OCI-LY1 (cell line): ENCODE measurements around the gene COL15A1.

Experiments
- H2AFZ ChIP-seq: fragments of 200-600 bp; sonication (generic), shearing (Covaris generic); 2 replicates; pipeline ENCODE4 v1.6.0; 2014; ENCODE audit warnings: antibody characterized with exemption, mild to moderate bottlenecking, low read length
- H3F3A ChIP-seq: fragments of 200-600 bp; sonication (generic), shearing (Covaris generic); 2 replicates; pipeline ENCODE4 v1.6.0; 2014; ENCODE audit warnings: mild to moderate bottlenecking, antibody characterized with exemption, low read length, moderate library complexity; ENCODE audit not compliant: insufficient read depth
- H3K27ac ChIP-seq: fragments of 200-600 bp; sonication (generic); 2 replicates; pipeline ENCODE4 v1.5.1; 2014; ENCODE audit warnings: low read length, mixed run types, mild to moderate bottlenecking, low read depth; ENCODE audit not compliant: poor library complexity, severe bottlenecking
- H3K27me3 ChIP-seq: fragments of 200-600 bp; sonication (generic); 2 replicates; pipeline ENCODE4 v1.6.0; 2014; ENCODE audit warnings: antibody characterized with exemption, mild to moderate bottlenecking, low read length, moderate library complexity; ENCODE audit not compliant: insufficient read depth
- H3K36me3 ChIP-seq: fragments of 200-600 bp; sonication (generic); 2 replicates; pipeline ENCODE4 v1.6.1; 2014; ENCODE audit warnings: mild to moderate bottlenecking, antibody characterized with exemption, low read length, moderate library complexity, mixed read lengths; ENCODE audit not compliant: insufficient read depth
- H3K4me1 ChIP-seq: fragments of 200-600 bp; sonication (generic); 2 replicates; pipeline ENCODE4 v1.5.1; 2014; ENCODE audit warnings: mild to moderate bottlenecking, low read length, moderate library complexity; ENCODE audit not compliant: insufficient read depth, severe bottlenecking
- H3K4me2 ChIP-seq: fragments of 200-600 bp; sonication (generic), shearing (Covaris generic); 2 replicates; pipeline ENCODE4 v1.6.1; 2014; ENCODE audit warnings: low read length
- H3K4me3 ChIP-seq: fragments of 200-600 bp; sonication (generic); 2 replicates; pipeline ENCODE4 v1.5.1; 2014; ENCODE audit warnings: low read length, low read depth, mild to moderate bottlenecking, mixed read lengths; ENCODE audit not compliant: poor library complexity, severe bottlenecking
- H3K79me2 ChIP-seq: fragments of 200-600 bp; shearing (Covaris generic); 2 replicates; pipeline ENCODE4 v1.6.1; 2016; ENCODE audit warnings: mixed run types, low read length, mixed read lengths; ENCODE audit not compliant: insufficient read depth
- H3K9ac ChIP-seq: fragments of 200-600 bp; sonication (generic), shearing (Covaris generic); 2 replicates; pipeline ENCODE4 v1.6.1; 2014; ENCODE audit warnings: mild to moderate bottlenecking, low read length, mixed read lengths
- H3K9me2 ChIP-seq: fragments of 200-600 bp; sonication (generic), shearing (Covaris generic); 2 replicates; pipeline ENCODE4 v1.6.1; 2014; ENCODE audit warnings: low read depth, mild to moderate bottlenecking, low read length, mixed read lengths
- H3K9me3 ChIP-seq: fragments of 200-600 bp; shearing (Covaris generic); 2 replicates; pipeline ENCODE4 v1.6.1; 2014; ENCODE audit warnings: low read length, mixed read lengths
- H4K20me1 ChIP-seq: fragments of 200-600 bp; sonication (generic), shearing (Covaris generic); 2 replicates; pipeline ENCODE4 v1.6.0; 2016; ENCODE audit warnings: mild to moderate bottlenecking, low read length; ENCODE audit not compliant: insufficient read depth
- EZH2 ChIP-seq: fragments of 200-600 bp; sonication (generic), shearing (Covaris generic); IDR thresholded peaks from 2 replicates; pipeline ENCODE4 v1.8.0; 2017; ENCODE audit warnings: borderline replicate concordance, mixed run types, mild to moderate bottlenecking, antibody characterized with exemption, low read length, moderate library complexity, mixed read lengths
- TF ChIP-seq, protein P1 (sequence below): fragments of 200-600 bp; sonication (generic), shearing (Covaris generic); IDR thresholded peaks from 2 replicates; pipeline ENCODE4 v1.5.1; 2017; ENCODE audit warnings: mild to moderate bottlenecking, antibody characterized with exemption, low read length, moderate library complexity, mixed read lengths

The COL15A1 gene

DNA sequence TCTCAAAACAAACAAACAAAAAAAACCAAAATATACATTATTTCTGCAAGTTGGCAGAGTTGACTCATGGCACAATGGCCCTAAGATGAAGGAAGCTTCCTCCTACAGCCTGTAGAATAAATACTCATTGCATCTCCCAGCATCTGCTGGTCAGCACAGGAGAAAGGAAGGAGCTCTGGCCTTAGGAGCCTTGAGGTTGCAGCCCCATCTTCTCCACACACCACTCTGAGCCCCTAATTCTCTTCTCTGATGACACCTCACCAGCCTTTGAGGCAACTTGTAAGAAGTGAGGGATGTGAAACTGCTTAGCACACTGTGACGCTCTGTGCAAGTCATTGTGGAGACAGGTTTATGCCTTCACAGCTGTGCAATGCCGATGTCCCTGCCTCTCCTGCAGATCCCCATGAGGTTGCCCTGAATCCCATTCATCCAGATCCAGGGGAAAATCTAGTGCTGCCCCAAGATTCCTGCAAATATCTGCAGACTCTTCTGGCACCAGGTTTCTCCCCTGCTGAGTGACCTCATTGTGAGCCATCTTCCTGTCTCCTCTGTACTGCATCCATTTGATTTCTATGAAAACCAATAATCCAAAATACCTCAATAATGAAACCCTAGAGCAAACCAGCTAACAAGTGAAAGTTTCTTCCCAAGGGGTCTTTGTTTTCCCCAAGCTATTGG, 95.9 kb downstream of the COL15A1 start:
- Histone ChIP-seq H3K27ac (no peak overlapping the region), H3K9me3 (no peaks in the 10 kb centered on the region), H3K4me3 (no peak overlapping the region), H3K4me1 (no peaks in the 10 kb centered on the region), H3K36me3 (no peaks in the 10 kb centered on the region), H3K4me2 (no peak overlapping the region), H4K20me1 (no peaks in the 10 kb centered on the region), H3F3A (no peaks in the 10 kb centered on the region), H3K79me2 (no peaks in the 10 kb centered on the region), H3K9me2 (no peaks in the 10 kb centered on the region), H3K9ac (no peak overlapping the region), H2AFZ (no peak overlapping the region), H3K27me3 (peaks cover 3% of the 10 kb centered on the region; the same call in 1 of the 2 replicates)
- TF ChIP-seq, protein P1, sequence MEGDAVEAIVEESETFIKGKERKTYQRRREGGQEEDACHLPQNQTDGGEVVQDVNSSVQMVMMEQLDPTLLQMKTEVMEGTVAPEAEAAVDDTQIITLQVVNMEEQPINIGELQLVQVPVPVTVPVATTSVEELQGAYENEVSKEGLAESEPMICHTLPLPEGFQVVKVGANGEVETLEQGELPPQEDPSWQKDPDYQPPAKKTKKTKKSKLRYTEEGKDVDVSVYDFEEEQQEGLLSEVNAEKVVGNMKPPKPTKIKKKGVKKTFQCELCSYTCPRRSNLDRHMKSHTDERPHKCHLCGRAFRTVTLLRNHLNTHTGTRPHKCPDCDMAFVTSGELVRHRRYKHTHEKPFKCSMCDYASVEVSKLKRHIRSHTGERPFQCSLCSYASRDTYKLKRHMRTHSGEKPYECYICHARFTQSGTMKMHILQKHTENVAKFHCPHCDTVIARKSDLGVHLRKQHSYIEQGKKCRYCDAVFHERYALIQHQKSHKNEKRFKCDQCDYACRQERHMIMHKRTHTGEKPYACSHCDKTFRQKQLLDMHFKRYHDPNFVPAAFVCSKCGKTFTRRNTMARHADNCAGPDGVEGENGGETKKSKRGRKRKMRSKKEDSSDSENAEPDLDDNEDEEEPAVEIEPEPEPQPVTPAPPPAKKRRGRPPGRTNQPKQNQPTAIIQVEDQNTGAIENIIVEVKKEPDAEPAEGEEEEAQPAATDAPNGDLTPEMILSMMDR, result no peak
- no peak for TF ChIP-seq EZH2

DNA sequence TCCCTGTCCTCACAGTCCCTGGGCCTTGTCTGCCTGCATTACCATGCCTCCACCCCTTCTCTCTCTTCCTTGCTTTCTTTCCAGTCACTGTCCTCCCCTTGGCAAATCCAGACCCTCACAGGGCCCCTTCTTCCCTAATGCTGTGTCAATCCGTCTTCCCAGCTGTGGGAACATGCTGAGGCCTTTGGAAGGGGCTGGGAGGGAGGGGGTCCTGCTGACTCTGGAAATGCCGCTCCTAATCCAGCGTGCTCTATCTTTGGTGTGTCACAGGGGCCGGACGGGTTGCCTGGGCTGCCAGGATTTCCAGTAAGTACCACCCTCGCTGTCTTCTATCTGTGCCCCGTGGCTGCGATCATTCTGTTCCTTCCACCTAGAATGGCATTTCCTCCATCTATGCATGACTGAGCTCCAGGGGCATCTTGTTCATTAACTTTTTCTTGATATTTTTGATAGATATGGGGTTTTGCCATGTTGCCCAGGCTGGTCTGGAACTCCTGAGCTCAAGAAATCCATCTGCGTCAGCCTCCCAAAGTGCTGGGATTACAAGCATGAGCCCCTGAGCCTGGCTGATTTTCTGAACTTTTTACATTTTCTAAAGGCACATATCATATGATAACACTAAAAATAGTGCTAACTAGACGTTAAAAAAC, 96.7 kb downstream of the COL15A1 start:
- no peaks in the 10 kb centered on the region for H3K4me1 ChIP-seq
- H3K36me3 ChIP-seq, result no peaks in the 10 kb centered on the region
- no peak for TF ChIP-seq EZH2
- TF ChIP-seq, protein P1, result no peak
- no peak overlapping the region for H3K9ac ChIP-seq
- H3K4me3 ChIP-seq, result no peak overlapping the region
- no peaks in the 10 kb centered on the region for H3K9me2 ChIP-seq
- H2AFZ ChIP-seq, result no peak overlapping the region
- no peaks in the 10 kb centered on the region for H4K20me1 ChIP-seq
- H3F3A ChIP-seq, result no peaks in the 10 kb centered on the region
- peaks cover 6% of the 10 kb centered on the region; the same call in 1 of the 2 replicates for H3K27me3 ChIP-seq
- no peaks in the 10 kb centered on the region for H3K9me3 ChIP-seq
- no peaks in the 10 kb centered on the region for H3K79me2 ChIP-seq
- no peak overlapping the region for H3K4me2 ChIP-seq
- no peak overlapping the region for H3K27ac ChIP-seq

GRCh38 chr9:99040911-99041582, 97.3 kb downstream of the COL15A1 start:
- Histone ChIP-seq H3K9me3 (no peaks in the 10 kb centered on the region), H3K27me3 (peaks cover 6% of the 10 kb centered on the region; the same call in 1 of the 2 replicates), H3K4me3 (no peak overlapping the region), H3F3A (no peaks in the 10 kb centered on the region), H3K4me1 (no peaks in the 10 kb centered on the region), H3K27ac (no peak overlapping the region), H2AFZ (no peak overlapping the region), H4K20me1 (no peaks in the 10 kb centered on the region), H3K4me2 (no peak overlapping the region), H3K36me3 (no peaks in the 10 kb centered on the region), H3K79me2 (no peaks in the 10 kb centered on the region), H3K9ac (no peak overlapping the region), H3K9me2 (no peaks in the 10 kb centered on the region)
- TF ChIP-seq EZH2, result no peak
- TF ChIP-seq, protein P1, result no peak
